IMR-90 (cell line): ENCODE data around the gene PLD1.
"Not testable (repeated sequence)": the region's sequence is repeated elsewhere in the genome, so short reads cannot be mapped to it uniquely, and the experiment has no call there.

Experiments
- MXI1 ChIP-seq: IDR thresholded peaks from 2 replicates; pipeline ENCODE4 v1.6.1; 2012; ENCODE audit warnings: low read depth, mild to moderate bottlenecking, low read length, moderate library complexity, borderline replicate concordance
- TF ChIP-seq, protein P1 (sequence below): conservative IDR thresholded peaks from 2 replicates; pipeline ENCODE4 v1.5.1; 2012; ENCODE audit warnings: mild to moderate bottlenecking, low read depth, low read length, improper control_type of control experiment

DNA sequence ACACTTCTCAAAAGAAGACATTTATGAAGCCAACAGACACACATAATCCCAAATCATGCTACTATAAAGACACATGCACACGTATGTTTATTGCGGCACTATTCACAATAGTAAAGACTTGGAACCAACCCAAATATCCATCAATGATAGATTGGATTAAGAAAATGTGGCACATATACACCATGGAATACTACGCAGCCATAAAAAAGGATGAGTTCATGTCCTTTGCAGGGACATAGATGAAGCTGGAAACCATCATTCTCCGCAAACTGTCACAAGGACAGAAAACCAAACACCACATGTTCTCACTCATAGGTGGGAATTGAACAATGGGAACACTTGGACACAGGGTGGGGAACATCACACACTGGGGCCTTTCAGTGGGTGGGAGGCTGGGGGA is 48.5 kb upstream of the PLD1 start:
- not testable (repeated sequence) for TF ChIP-seq MXI1
- TF ChIP-seq, protein P1, sequence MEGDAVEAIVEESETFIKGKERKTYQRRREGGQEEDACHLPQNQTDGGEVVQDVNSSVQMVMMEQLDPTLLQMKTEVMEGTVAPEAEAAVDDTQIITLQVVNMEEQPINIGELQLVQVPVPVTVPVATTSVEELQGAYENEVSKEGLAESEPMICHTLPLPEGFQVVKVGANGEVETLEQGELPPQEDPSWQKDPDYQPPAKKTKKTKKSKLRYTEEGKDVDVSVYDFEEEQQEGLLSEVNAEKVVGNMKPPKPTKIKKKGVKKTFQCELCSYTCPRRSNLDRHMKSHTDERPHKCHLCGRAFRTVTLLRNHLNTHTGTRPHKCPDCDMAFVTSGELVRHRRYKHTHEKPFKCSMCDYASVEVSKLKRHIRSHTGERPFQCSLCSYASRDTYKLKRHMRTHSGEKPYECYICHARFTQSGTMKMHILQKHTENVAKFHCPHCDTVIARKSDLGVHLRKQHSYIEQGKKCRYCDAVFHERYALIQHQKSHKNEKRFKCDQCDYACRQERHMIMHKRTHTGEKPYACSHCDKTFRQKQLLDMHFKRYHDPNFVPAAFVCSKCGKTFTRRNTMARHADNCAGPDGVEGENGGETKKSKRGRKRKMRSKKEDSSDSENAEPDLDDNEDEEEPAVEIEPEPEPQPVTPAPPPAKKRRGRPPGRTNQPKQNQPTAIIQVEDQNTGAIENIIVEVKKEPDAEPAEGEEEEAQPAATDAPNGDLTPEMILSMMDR = not testable (repeated sequence)
